ELF-1 (cell line): ENCODE data around the gene PCF11.

ENCODE experiments used
- DNase-seq: peaks from one replicate; pipeline ENCODE4 v3.0.0-alpha.2; 2016; ENCODE audit warnings: low read depth, low spot score

Gene PCF11

GRCh38 chr11:83156144-83156995 lies 561 bp upstream of the PCF11 start:
- peak; percentile 100 for DNase-seq

GRCh38 chr11:83157594-83158356 lies 844 bp downstream of the PCF11 start:
- peak; percentile 61 for DNase-seq

GRCh38 chr11:83158357-83158786 lies 1.4 kb downstream of the PCF11 start:
- DNase-seq = no peak

GRCh38 chr11:83158965-83159901 lies 2.3 kb downstream of the PCF11 start:
- no peak for DNase-seq

GRCh38 chr11:83159902-83160865 lies 3.3 kb downstream of the PCF11 start:
- DNase-seq = peak; percentile 16

DNA sequence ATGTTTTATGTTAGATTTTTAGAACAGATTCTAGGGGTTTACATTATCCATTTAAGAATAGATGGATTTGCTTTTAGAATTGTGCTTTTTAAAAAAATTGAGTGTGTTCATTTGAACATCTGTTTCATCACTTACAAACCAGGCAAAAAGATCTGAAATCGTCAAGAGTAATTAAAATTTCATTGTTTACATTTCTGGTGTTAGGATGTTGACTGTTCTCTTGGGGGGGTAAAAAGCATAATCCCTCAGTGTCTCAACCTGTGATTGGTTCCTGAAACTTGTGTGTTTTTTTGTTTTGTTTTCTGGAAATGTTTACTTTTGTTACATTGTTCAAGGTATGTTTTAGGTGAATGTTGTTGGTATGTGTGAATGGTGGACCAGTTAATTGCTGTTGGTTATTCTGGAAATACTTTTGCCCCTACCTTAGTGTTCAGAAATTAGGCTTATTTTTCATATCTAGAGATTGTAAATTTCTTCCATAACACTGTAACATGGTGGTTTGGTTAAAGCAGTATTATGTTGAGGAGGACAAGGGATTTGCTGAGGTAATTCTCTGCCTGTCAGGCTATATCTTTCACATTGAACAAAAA lies 4.8 kb downstream of the PCF11 start:
- DNase-seq = no peak

GRCh38 chr11:83162377-83162776 lies 5.4 kb downstream of the PCF11 start:
- DNase-seq = no peak

DNA sequence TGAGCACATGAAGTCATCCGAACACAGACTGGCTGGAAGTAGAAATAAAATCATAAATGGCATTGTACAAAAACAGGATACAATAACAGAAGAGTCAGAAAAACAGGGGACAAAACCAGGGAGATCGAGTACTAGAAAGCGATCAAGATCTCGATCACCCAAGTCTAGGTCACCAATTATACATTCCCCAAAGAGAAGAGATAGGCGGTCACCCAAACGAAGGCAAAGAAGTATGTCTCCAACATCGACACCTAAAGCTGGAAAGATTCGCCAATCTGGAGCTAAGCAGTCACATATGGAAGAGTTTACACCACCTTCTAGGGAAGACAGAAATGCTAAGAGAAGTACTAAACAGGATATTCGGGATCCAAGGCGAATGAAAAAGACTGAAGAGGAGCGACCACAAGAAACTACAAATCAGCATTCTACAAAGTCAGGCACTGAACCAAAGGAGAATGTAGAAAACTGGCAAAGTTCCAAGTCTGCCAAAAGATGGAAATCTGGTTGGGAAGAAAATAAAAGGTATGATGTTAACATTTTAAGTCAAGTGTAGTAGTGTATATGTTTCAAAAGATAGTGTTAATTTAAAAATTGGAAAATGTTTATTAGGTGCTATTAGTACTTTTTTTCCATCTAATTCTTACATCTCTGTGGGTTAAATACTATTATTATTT lies 9.4 kb downstream of the PCF11 start:
- no peak for DNase-seq

DNA sequence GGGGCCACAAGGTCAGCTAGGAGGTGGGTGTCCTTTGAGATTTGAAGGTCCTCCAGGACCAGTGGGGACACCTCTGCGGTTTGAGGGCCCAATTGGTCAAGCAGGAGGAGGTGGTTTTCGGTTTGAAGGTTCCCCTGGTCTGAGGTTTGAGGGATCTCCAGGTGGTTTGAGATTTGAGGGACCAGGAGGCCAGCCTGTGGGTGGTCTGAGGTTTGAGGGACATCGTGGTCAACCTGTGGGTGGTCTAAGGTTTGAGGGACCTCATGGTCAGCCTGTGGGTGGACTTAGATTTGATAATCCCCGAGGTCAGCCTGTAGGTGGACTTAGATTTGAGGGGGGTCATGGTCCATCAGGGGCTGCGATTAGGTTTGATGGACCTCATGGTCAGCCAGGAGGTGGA lies 11.8 kb downstream of the PCF11 start:
- no peak for DNase-seq

- no peak for DNase-seq
Measured at GRCh38 chr11:83170865-83171264, 13.9 kb downstream of the PCF11 start.

DNA sequence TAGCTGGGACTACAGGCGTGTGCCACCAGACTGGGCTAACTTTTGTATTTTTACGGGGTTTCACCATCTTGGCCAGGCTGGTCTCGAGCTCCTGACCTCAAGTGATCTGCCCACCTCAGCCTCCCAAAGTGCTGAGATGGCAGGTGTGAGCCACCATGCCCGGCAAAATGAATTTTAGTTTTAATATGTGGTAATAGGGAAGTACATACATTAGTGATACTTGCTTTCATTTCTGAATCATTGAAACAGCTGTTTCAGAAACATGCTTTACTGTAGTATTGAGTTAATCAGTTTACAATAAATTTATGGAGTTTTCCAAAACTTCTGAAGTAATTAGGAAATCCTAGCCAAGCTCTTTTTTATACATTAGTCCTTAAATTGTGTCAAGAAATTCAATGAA lies 15.6 kb downstream of the PCF11 start:
- DNase-seq = no peak

DNA sequence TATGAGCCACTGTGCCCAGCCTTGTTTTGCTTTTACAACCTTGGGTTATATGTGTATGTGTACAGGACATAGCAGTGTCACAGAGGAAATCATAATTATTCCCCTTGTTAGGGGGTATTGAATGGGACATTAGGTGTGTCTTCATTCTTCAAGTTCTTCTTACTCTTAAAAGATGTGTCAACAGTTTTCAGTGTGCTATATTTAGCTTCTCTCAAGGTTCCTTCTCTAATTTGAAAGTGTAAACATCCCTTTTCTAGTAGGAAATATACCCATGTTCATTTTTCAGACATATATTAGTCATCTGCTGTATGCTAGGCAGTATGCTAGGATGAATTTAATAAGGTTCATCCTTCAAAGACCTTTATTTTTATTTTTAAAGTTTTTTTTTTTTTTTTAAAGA lies 17.1 kb downstream of the PCF11 start:
- DNase-seq = no peak

- DNase-seq = no peak
Measured at GRCh38 chr11:83175815-83176214, 18.9 kb downstream of the PCF11 start.

DNA sequence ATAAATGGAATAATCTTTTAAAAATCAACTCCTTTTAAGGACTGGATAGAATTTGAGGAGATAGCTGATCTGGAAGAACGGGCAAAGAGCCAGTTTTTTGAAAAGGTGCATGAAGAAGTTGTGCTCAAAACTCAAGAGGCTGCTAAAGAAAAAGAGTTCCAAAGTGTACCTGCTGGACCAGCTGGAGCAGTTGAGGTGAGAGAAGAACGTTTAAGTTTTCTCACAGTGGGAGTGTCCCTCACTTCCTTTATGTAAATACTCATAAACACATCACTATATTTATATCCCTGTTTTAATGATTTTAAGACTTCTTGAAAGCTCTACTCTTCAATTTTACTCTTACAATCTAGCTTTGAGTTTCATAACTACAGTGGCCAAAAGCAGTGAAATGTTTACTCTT lies 24.9 kb downstream of the PCF11 start:
- no peak for DNase-seq

GRCh38 chr11:83185767-83186166 lies 28.8 kb downstream of the PCF11 start:
- no peak for DNase-seq

DNA sequence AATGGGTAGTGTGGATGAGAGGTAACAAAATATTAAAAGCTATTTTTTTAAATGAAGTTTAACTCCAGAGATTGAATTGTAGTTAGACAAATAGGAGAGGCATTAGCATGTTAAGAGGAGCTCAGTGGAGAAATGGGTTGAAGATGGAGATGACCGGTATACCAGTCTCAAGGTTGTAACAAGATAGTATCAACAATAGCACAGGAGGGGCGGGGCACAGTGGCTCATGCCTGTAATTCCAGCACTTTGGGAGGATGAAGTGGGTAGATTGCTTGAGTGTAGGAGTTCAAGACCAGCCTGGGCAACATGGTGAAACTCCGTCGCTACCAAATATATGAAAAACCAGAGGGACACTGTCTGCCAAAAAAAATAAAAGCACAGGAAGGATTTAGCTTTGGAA lies 30.5 kb downstream of the PCF11 start:
- DNase-seq = no peak

DNA sequence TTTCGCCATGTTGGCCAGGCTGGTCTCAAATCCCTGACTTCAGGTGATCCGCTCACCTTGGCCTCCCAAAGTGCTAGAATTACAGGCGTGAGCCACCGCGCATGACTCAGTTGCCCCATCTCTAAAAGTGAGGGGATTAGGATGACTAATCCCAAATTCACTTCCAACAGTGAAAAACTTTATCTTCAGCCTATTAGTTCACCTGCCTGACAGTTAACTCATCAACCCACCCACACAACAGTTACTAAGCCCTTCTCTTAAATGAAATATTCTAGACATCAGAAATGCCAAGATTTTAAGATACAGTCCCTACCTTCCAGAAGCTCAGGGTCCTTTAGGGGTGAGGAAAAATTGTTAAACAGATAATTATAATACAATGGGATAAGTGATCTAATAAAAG lies 34.6 kb downstream of the PCF11 start:
- no peak for DNase-seq

GRCh38 chr11:83191986-83192385 lies 35.1 kb downstream of the PCF11 start:
- no peak for DNase-seq

DNA sequence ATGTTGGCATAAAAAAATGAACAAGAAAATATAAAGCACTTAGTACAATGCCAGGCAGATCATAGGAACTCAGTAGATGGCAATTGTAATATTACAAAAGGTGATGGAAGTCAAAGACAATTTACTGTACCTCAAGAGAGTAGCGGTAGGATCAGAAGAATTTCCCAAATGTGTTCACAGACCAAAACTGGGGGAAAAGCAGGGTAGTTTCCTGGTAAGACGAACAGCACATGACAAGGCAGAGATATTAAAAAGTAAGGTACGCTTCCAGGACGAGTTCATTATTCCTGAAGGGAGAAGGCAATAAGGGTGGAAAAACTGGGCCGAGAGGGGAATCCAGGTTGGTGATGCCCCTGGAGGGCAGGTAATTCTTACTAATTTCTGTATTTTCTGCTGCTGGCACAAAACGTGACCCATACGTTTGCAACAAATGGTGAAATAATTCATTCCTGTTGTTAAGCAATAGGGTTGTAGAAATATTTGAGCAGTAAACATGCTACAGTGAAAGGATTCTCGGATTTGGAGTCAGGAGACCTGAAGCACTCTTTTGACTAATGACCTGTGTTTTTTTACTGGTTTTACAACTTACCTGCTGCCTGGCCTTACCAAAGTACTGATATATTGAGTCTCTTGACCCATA lies 35.8 kb downstream of the PCF11 start:
- no peak for DNase-seq
